Left ventricle myocardium inferior (tissue), 1 donor: ENCODE measurements around the gene SYF2. TPM values are rescaled to one million over a fixed set of nuclear protein-coding genes. Genes with fewer than 3 reads are reported as not detected.

ENCODE experiments used
- DNase-seq: peaks from one replicate; pipeline ENCODE4 v3.0.0-alpha.2; 2020
- H3K27ac ChIP-seq: fragments of 200-600 bp; replicated peaks from 2 replicates; pipeline ENCODE4 v1.8.0; 2021
- H3K27me3 ChIP-seq: fragments of 200-600 bp; 2 replicates; pipeline ENCODE4 v1.8.0; 2021; ENCODE audit warnings: low read depth
- H3K36me3 ChIP-seq: fragments of 200-600 bp; 2 replicates; pipeline ENCODE4 v1.8.0; 2021
- H3K4me1 ChIP-seq: fragments of 200-600 bp; 2 replicates; pipeline ENCODE4 v1.8.0; 2021
- H3K4me3 ChIP-seq: fragments of 200-600 bp; 2 replicates; pipeline ENCODE4 v1.8.0; 2021; ENCODE audit warnings: mild to moderate bottlenecking, moderate library complexity
- H3K9me3 ChIP-seq: fragments of 200-600 bp; replicated peaks from 2 replicates; pipeline ENCODE4 v1.8.0; 2021
- CTCF ChIP-seq: fragments of 200-600 bp; IDR thresholded peaks from 2 replicates; pipeline ENCODE4 v1.8.0; 2021; ENCODE audit warnings: antibody characterized with exemption, mild to moderate bottlenecking, borderline replicate concordance
- intact Hi-C: fragments of 100-400 bp; cut with micrococcal nuclease; formaldehyde crosslinking; loops from one replicate; pipeline ENCODE4 v1.11.0; 2022
- total RNA-seq: library from RNA; stranded (reverse); fragmentation: NEBNext Ultra II Directional; extraction: Animal tissue kit (Norgen Biotek cat#: 25700); gene quantifications from one replicate; pipeline ENCODE4 v1.2.1, GENCODE V29; 2021
- donor health status: DM: no; HTN: yes; CAD: no; lungs with severe emphysema.

SYF2 gene
- total RNA-seq, 1 donor from 2014 or later = 35.1 TPM

- no peak for TF ChIP-seq CTCF
- Histone ChIP-seq H3K4me3 (peak overlapping the region; percentile 90), H3K27ac (peak overlapping the region; percentile 97), H3K4me1 (peaks cover 67% of the 10 kb centered on the region), H3K9me3 (no peaks in the 10 kb centered on the region), H3K27me3 (no peaks in the 10 kb centered on the region), H3K36me3 (peaks cover 30% of the 10 kb centered on the region)
- peak; percentile 70 for DNase-seq
- intact Hi-C loops = no loop called here
These were observed 823 bp upstream of the SYF2 start for GRCh38 chr1:25232866-25233784.

GRCh38 chr1:25223471-25223870 lies 8.8 kb downstream of the SYF2 start:
- Histone ChIP-seq H3K4me1 (peaks cover 6% of the 10 kb centered on the region), H3K27ac (no peak overlapping the region), H3K9me3 (no peaks in the 10 kb centered on the region), H3K36me3 (peaks cover 92% of the 10 kb centered on the region), H3K4me3 (no peak overlapping the region), H3K27me3 (no peaks in the 10 kb centered on the region)
- intact Hi-C loops = loop anchor here (10.0 kb wide), 1 partner anchor 569 kb away; no protein-coding TSS in a partner anchor
- no peak for TF ChIP-seq CTCF
- no peak for DNase-seq

DNA sequence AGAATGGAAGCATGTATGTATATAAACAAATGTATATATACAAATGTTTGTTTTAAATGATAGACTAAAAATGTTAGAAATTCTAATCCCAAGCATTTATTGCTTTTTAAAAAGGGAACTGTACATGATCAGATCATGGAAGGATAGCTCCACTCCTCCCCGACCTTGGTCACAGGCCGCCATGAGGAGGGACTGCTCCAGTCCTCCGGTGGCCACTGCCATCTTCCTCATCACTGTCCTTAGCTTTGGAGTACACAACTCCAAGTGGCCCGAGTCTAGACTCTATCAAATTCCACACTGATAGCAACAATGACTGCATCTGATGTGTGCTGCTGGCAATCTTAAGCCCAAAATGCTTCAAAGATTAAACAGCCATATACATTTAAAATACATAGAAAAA lies 9.7 kb downstream of the SYF2 start:
- intact Hi-C loops = loop anchor here (10.0 kb wide), 1 partner anchor 568 kb away; no protein-coding TSS in a partner anchor
- H3K27me3 ChIP-seq = no peaks in the 10 kb centered on the region
- no peak for DNase-seq
- no peak overlapping the region for H3K27ac ChIP-seq
- no peak overlapping the region for H3K4me3 ChIP-seq
- H3K4me1 ChIP-seq = no peaks in the 10 kb centered on the region
- no peaks in the 10 kb centered on the region for H3K9me3 ChIP-seq
- peaks cover 83% of the 10 kb centered on the region for H3K36me3 ChIP-seq
- TF ChIP-seq CTCF = no peak

GRCh38 chr1:25220666-25221065 lies 11.6 kb downstream of the SYF2 start:
- Histone ChIP-seq H3K4me1 (no peaks in the 10 kb centered on the region), H3K27ac (no peak overlapping the region), H3K9me3 (no peaks in the 10 kb centered on the region), H3K27me3 (no peaks in the 10 kb centered on the region), H3K36me3 (peaks cover 64% of the 10 kb centered on the region), H3K4me3 (no peak overlapping the region)
- TF ChIP-seq CTCF = no peak
- intact Hi-C loops = loop anchor here (10.0 kb wide), 1 partner anchor 566 kb away; no protein-coding TSS in a partner anchor
- no peak for DNase-seq

GRCh38 chr1:25219661-25220251 lies 12.5 kb downstream of the SYF2 start:
- DNase-seq = no peak
- peaks cover 55% of the 10 kb centered on the region for H3K36me3 ChIP-seq
- H3K4me3 ChIP-seq = no peak overlapping the region
- H3K9me3 ChIP-seq = no peaks in the 10 kb centered on the region
- no peaks in the 10 kb centered on the region for H3K4me1 ChIP-seq
- no peak overlapping the region for H3K27ac ChIP-seq
- no peaks in the 10 kb centered on the region for H3K27me3 ChIP-seq
- intact Hi-C loops = loop anchor here (10.0 kb wide), 1 partner anchor 565 kb away; no protein-coding TSS in a partner anchor
- no peak for TF ChIP-seq CTCF
